PC-9 (cell line): ENCODE data around the gene GOLGA3.

Experiments
- EZH2 ChIP-seq: fragments of 200-600 bp; sonication (generic); IDR thresholded peaks from 2 replicates; pipeline ENCODE4 v1.8.0; 2017; ENCODE audit warnings: antibody characterized with exemption, low read depth
- TF ChIP-seq, protein P1 (sequence below): fragments of 200-600 bp; sonication (generic); conservative IDR thresholded peaks from 2 replicates; pipeline ENCODE4 v1.6.1; 2017; ENCODE audit warnings: mixed run types, antibody characterized with exemption, mild to moderate bottlenecking, moderate library complexity

DNA sequence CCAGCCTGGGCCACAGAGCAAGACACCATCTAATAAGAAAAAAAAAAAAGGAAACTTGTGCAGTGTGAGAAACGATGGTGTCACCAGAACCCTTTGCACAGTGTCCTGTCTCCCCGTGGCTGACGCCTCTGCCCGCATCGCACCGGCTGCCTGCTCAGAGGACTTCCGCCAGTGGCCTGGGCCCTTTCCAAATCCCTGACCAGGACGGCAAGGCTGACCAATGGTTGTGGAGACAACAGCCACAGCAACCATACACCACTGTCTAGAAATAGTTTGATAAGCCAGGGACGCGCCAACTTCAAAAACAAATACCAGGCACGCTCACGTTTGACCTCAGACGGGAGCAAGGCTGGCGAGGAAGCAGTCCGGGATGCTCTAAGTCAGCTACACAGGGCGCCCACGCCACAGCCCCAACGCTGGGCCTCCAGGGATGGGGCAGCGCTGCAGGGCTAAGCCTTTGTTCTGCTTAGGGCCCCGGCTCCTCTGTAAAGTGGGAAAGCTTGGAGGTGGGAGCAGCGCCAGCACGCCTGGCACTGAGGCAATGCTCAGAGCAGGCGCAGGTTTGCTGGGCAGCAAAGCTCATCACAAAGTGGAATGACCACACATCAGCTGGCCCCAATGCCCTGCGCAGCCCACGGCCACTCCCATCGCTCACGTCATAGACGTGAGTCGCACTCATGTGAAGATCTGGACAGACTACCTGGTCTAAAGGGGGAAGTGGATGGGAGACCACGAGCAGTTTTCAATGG, 105.5 kb downstream of the GOLGA3 start:
- TF ChIP-seq, protein P1, sequence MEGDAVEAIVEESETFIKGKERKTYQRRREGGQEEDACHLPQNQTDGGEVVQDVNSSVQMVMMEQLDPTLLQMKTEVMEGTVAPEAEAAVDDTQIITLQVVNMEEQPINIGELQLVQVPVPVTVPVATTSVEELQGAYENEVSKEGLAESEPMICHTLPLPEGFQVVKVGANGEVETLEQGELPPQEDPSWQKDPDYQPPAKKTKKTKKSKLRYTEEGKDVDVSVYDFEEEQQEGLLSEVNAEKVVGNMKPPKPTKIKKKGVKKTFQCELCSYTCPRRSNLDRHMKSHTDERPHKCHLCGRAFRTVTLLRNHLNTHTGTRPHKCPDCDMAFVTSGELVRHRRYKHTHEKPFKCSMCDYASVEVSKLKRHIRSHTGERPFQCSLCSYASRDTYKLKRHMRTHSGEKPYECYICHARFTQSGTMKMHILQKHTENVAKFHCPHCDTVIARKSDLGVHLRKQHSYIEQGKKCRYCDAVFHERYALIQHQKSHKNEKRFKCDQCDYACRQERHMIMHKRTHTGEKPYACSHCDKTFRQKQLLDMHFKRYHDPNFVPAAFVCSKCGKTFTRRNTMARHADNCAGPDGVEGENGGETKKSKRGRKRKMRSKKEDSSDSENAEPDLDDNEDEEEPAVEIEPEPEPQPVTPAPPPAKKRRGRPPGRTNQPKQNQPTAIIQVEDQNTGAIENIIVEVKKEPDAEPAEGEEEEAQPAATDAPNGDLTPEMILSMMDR: no peak
- TF ChIP-seq EZH2: no peak
